ENCODE results near the gene SNTG2.

DNA sequence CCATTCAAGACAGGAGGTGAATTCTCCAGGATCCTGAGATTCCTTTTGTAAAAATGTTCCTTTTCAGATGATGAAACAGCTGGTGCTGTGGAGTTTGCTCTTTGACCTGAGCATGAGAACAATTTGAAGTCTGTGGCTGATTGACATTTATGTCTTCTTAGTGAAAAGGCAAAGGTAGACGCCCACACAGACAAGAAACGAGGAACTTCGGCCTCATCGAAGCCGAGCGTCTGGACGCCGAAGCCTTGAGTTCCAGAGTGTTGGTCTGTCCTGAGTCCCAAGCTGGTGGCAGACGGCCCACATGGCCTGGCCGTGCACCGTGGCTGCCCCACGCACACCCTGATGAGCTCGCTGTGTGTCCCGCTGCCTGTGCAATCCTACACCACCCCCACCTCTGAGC is 20.7 kb upstream of the SNTG2 start:
- TF ChIP-seq, protein P1, sequence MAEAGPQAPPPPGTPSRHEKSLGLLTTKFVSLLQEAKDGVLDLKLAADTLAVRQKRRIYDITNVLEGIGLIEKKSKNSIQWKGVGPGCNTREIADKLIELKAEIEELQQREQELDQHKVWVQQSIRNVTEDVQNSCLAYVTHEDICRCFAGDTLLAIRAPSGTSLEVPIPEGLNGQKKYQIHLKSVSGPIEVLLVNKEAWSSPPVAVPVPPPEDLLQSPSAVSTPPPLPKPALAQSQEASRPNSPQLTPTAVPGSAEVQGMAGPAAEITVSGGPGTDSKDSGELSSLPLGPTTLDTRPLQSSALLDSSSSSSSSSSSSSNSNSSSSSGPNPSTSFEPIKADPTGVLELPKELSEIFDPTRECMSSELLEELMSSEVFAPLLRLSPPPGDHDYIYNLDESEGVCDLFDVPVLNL (IDR thresholded peaks at IDR 0.05; ENCODE audit: low read depth, low read length): no peak
- TF ChIP-seq NFYB (IDR thresholded peaks at IDR 0.05; ENCODE audit: insufficient read depth, low read depth, low read length): no peak
- TF ChIP-seq, protein P2, sequence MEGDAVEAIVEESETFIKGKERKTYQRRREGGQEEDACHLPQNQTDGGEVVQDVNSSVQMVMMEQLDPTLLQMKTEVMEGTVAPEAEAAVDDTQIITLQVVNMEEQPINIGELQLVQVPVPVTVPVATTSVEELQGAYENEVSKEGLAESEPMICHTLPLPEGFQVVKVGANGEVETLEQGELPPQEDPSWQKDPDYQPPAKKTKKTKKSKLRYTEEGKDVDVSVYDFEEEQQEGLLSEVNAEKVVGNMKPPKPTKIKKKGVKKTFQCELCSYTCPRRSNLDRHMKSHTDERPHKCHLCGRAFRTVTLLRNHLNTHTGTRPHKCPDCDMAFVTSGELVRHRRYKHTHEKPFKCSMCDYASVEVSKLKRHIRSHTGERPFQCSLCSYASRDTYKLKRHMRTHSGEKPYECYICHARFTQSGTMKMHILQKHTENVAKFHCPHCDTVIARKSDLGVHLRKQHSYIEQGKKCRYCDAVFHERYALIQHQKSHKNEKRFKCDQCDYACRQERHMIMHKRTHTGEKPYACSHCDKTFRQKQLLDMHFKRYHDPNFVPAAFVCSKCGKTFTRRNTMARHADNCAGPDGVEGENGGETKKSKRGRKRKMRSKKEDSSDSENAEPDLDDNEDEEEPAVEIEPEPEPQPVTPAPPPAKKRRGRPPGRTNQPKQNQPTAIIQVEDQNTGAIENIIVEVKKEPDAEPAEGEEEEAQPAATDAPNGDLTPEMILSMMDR (IDR thresholded peaks at IDR 0.05 in 2 of 3, conservative IDR thresholded peaks at IDR 0.05 in 1 of 3; ENCODE audit: control insufficient read depth in 2 of 3, extremely low read depth in 1 of 3, insufficient read depth in 1 of 3, low read depth in 3 of 3, low read length in 3 of 3): no peak
- TF ChIP-seq, protein P3, sequence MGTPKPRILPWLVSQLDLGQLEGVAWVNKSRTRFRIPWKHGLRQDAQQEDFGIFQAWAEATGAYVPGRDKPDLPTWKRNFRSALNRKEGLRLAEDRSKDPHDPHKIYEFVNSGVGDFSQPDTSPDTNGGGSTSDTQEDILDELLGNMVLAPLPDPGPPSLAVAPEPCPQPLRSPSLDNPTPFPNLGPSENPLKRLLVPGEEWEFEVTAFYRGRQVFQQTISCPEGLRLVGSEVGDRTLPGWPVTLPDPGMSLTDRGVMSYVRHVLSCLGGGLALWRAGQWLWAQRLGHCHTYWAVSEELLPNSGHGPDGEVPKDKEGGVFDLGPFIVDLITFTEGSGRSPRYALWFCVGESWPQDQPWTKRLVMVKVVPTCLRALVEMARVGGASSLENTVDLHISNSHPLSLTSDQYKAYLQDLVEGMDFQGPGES (IDR thresholded peaks at IDR 0.05): no peak
